Stimulated activated CD4-positive, alpha-beta T cell treated with anti-CD3 and anti-CD28 coated beads, Interleukin-4, amount 100 ng/mL, for 1 hour (primary cell): Measurements from ENCODE around the gene POLR2F.

Source experiments
- DNase-seq: peaks from one replicate; pipeline ENCODE4 v3.0.0-alpha.2; 2020

The POLR2F gene

DNA sequence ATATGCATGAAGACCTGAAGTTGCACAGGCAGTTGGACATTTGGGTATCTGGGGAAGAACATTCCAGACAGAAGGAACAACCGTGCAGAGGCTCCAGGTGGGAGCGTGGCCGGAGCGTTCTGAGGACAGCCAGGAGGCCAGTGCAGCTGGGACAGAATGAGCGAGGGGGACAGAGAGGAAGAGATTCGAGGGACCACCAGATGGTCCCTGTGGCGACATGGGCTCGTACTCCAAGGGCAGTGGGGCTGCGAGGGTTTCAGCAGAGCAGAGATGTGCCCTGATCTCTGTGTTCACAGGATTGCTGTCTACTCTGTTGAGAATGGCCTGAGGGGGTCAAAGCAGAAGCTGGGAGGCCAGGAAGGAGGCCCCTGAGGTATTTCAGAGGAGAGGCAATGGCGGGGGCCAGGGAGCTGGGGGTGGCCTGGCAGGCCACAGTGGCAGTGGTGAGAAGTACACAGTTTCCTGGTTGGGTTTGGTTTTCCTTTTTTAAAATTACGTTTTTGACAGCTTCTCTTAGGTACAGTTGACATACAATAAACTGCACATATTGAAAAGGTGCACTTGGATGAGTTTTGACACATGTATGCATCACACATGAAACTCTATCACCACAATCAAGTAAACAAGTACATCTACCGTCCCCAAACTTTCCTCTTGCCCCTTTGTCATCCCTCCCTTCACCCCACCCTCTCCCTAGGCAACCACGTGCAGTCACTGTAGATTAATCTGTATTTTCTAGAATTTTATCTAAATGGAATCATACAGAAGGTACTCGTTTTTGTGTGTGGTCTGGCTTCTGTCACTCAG, 55.7 kb downstream of the POLR2F start:
- DNase-seq, result no peak

DNA sequence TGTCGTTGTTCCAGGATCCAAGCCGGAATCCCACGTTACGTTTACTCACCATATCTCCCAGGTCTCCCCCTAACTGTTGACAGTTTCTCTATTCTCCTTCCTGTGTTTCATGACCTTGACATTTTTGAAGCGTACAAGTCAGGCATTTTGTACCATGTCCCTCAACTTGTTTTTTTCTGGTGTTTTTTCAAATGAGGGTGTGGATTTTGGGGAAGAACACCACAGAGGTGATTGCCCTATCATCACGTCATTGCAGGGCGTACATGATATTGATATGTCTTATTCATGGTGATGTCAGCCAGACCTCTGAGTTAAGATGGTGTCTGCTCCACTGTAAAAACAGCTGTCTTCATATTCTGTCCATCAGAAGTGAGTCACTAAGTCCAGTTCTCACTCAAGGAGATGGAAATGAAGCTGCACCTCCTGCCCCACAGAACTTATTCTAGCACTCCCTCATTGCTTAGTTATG, 59.1 kb downstream of the POLR2F start:
- DNase-seq, result no peak

DNA sequence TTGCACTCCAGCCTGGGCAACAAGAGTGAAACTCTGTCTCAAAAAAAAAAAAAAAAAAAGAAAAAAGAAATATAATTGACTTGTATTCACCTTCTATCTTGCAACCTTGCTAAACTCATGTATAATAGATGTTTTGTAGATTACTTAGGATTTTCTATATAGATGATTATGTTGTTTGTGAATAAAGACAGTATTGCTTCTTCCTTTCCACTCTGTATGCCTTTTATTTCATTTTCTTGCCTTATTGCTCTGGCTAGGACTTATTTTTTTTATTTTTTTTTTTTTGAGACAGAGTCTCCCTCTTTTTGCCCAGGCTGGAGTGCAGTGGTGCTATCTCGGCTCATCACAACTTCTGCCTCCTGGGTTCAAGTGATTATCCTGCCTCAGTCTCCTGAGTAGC, 60.6 kb downstream of the POLR2F start:
- DNase-seq, result no peak

DNA sequence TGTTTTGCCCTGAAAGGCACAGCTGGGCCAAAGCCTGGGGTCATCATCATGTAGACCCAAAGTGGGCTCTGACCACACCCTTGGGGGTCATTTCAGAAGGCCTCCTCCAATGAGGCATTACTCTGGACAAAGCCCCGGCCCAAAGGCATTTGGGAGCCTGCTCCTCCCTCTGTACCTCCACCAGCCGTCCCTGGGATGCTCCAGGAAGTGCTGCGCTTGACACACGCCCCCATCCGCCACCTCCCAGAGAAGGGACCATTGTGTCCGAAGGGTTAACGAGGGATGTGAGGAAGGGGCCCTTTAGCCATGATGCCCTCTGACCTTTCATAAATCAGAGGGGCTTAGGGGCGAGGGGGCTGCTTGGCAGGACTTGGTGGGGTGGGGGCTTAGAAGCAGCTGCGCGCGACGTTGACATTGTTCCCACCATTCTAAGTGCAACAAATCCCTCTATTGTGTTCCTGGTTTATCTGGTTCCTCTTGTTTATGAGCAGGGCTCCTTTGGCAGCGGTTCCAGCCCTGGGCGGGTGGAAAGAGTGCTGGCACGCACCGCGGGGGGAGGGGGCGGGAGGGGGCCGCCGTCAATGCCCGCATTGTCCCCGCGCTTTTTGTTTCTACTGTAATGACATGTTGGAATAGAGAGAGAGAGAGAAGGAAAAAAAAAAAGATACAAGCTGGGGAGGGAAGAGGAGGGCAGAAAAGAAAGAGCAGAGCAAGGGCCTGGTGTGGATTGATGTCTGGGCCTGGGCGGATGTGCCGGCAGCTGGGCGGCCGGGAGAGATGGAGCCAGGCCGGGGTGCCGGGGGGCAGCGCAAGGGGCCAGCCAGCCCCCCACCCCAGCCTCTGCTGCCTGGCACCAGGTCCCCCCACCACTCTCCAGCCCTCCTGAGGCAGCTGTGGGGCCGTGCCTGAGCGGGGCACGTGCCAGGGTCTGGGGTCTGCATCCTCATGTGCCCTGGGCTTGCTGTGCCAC, 63.0 kb downstream of the POLR2F start:
- no peak for DNase-seq

DNA sequence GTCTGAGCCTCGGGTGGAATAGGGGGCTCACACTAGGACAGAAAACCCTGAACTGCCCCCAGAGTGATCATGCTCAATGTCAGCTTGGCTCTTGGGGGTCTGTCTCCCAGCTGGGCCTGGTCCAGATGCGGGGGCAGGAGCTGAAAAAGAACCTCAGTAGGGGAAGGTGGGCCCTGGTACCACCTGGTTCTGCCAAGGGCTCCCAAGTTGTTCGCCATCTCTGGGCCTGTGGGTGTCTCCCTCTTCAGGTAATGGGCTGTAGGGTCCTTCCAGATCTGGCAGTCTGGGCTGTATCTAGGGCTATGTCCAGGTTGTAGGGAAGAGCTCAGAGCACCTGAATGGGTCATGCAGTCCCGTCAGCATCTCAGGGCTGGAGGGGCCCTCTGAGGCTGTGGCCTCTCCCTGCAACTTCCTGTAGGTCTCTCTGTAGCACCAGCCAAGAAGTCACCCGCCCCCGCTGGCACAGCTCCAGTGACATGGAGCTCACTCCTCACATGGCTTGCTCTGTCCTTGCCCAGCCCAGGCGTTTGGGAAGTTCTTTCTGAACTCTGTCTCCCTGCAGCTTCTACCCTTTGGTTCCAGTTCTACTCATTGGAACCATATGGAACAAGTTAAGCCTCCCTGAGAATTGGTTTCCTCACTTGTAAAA, 63.9 kb downstream of the POLR2F start:
- no peak for DNase-seq

DNA sequence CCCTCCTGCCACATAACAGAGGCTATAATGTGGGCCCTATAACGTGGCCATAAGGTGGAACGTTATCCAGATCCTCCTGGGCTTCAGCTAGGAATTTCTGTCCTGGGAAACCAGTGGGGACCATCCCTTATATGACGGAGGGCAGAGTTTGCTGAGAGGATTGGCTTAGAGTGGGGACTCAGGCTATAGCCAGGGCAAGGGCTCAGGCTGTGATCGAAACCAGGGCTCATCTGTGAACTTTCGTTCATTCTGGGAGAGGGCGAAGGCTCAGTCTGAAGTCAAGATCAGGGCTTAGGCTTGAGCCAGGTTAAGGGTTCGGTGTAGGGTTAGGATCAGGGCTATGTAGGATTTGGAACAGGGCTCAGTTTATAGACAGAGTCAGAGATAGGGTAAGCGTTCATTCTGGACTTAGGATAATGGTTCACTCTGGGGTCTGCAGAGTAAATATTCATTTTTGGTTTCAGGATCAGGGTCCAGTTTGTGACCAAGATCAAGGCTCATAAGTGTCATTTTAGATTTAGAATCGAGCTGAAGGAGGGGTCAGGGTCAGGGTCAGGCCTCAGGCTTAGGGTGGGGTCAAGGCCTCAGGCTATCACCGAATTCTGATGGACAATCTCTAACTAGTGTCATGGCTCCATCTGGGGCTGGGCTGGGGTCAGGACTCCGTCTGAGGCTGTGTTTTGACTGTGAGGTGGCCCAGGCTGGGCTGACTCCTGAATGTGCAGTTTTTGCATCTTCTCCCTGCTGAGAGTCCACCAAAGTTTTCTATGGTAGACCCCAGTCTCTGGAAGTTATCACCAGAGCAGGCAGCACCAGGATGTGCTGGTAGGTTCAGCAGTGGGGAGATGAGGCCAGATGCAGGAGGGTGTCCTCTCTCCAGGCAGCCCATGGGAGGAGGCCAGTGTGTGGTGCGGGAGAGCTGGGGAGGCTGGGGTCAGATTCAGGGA, 64.7 kb downstream of the POLR2F start:
- no peak for DNase-seq
